ENCODE measurements around the gene BRIP1.

GRCh38 chr17:61656721-61657217, 206.6 kb downstream of the BRIP1 start:
- TF ChIP-seq NRF1 (conservative IDR thresholded peaks at IDR 0.05; ENCODE audit: low read depth, low read length) (no peak), CTCF (IDR thresholded peaks at IDR 0.05 in 2 of 3, conservative IDR thresholded peaks at IDR 0.05 in 1 of 3; ENCODE audit: control insufficient read depth in 2 of 3, extremely low read depth in 1 of 3, insufficient read depth in 1 of 3, low read depth in 3 of 3, low read length in 3 of 3) (no peak), YBX1 (IDR thresholded peaks at IDR 0.05) (no peak), YY1 (IDR thresholded peaks at IDR 0.05; ENCODE audit: low read depth, low read length) (no peak), JUND (IDR thresholded peaks at IDR 0.05; ENCODE audit: low read depth, low read length) (no peak), ZZZ3 (IDR thresholded peaks at IDR 0.05; ENCODE audit: control insufficient read depth, insufficient read length, low read depth) (no peak), NFIC (IDR thresholded peaks at IDR 0.05; ENCODE audit: low read depth, low read length) (no peak), SUZ12 (IDR thresholded peaks at IDR 0.05; ENCODE audit: unreplicated experiment) (no peak), POLR2AphosphoS5 (IDR thresholded peaks at IDR 0.05; ENCODE audit: low read length) (no peak), FOXK2 (IDR thresholded peaks at IDR 0.05) (no peak), CEBPB (IDR thresholded peaks at IDR 0.05; ENCODE audit: borderline replicate concordance in 1 of 2, low read depth in 2 of 2, low read length in 2 of 2) (no peak), POLR2A (IDR thresholded peaks at IDR 0.05; ENCODE audit: low read depth, low read length) (no peak)
